Lung (tissue), 12 donors: ENCODE measurements around the gene SLC25A31. TPM values are rescaled to one million over a fixed set of nuclear protein-coding genes. Genes with fewer than 3 reads are reported as not detected.

Experiments used
- ATAC-seq: fragments of 200-7000 bp; cut with Tn5 transposase; one replicate; pipeline ENCODE4 v1.9.1; 2020; ENCODE audit warnings: moderate number of reproducible peaks; ENCODE audit not compliant: insufficient read depth, low FRiP score
- DNase-seq, 3 donors: peaks; one replicate each; pipeline ENCODE4 v3.0.0-alpha.2; 2013 to 2017
- H3K27ac ChIP-seq, 2 donors: one replicate each; pipeline ENCODE4 v1.5.1; 2013; ENCODE audit warnings: mild to moderate bottlenecking in 2 of 2, moderate library complexity in 2 of 2, control low read depth in 1 of 2, inconsistent platforms in 1 of 2, low read depth in 1 of 2, low read length in 1 of 2
- H3K27me3 ChIP-seq, 3 donors: one replicate each; pipeline ENCODE4 v1.5.1; 2013; ENCODE audit warnings: low read length in 2 of 3; ENCODE audit not compliant: control insufficient read depth in 3 of 3, insufficient read depth in 3 of 3
- H3K36me3 ChIP-seq, 4 donors: one replicate each; pipeline ENCODE4 v1.5.1; 2013; ENCODE audit warnings: low read length in 4 of 4, mild to moderate bottlenecking in 1 of 4, moderate library complexity in 1 of 4; ENCODE audit not compliant: control insufficient read depth in 4 of 4, insufficient read depth in 4 of 4
- H3K4me1 ChIP-seq, 5 donors: one replicate each; pipeline ENCODE4 v1.5.1; 2013; ENCODE audit warnings: low read length in 5 of 5, mild to moderate bottlenecking in 2 of 5, moderate library complexity in 1 of 5; ENCODE audit not compliant: control insufficient read depth in 5 of 5, insufficient read depth in 5 of 5
- H3K4me3 ChIP-seq: one replicate; pipeline ENCODE4 v1.5.1; 2013; ENCODE audit warnings: mild to moderate bottlenecking, control low read depth, moderate library complexity
- H3K9ac ChIP-seq, 2 donors: one replicate each; pipeline ENCODE4 v1.5.1; 2013; ENCODE audit warnings: low read length in 2 of 2, control low read depth in 1 of 2; ENCODE audit not compliant: insufficient read depth in 1 of 2
- H3K9me3 ChIP-seq, 4 donors: one replicate each; pipeline ENCODE4 v1.5.1; 2013; ENCODE audit warnings: low read length in 3 of 4, mild to moderate bottlenecking in 1 of 4, moderate library complexity in 1 of 4; ENCODE audit not compliant: control insufficient read depth in 4 of 4, insufficient read depth in 3 of 4
- CTCF ChIP-seq: IDR thresholded peaks from 2 replicates; pipeline ENCODE4 v1.5.1; 2012; ENCODE audit warnings: mild to moderate bottlenecking; ENCODE audit errors: control extremely low read depth, extremely low read depth
- WGBS, 2 donors: extraction: QIAGEN DNeasy Blood & Tissue Kit; methylation state at CpG; one replicate each; pipeline ENCODE4 v1.1.7; 2013; 5-methylcytosine and 5-hydroxymethylcytosine counted together
- polyA plus RNA-seq, 2 donors: library from polyadenylated mRNA; stranded (reverse); fragments of 200-250 nt; gene quantifications; one replicate each; pipeline ENCODE4 v1.2.1, GENCODE V29; 2013
- total RNA-seq, 2 donors: library from RNA; depleted of rRNA in 1 of 2; stranded (reverse); fragments of >200 nt in 1 of 2; gene quantifications; one replicate each; pipeline ENCODE4 v1.2.1, GENCODE V29; 2014 to 2021
- donor health status: control.
- donor health status: control.
- donor health status: Bipolar disorder and iron deficiency.
- donor health status: healthy.
- donor health status: DM: yes; HTN: yes; CAD: no.

The SLC25A31 gene
- total and polyA plus RNA-seq, 4 donors: 0.06 TPM; not detected in 3

GRCh38 chr4:127783026-127783769 is 53.0 kb downstream of the SLC25A31 start:
- no peak for TF ChIP-seq CTCF
- peak; percentile 81 to 89 (median 87) for DNase-seq
- 15% methylated on average over 25 of the region's 25 CpGs for WGBS, 2 donors
- Histone ChIP-seq H3K27ac (peak overlapping the region; percentile 28 to 35), H3K4me3 (peak overlapping the region; percentile 57), H3K27me3 (no peaks in the 10 kb centered on the region), H3K9ac (peak overlapping the region in 1 of 2 donors; percentile 84), H3K4me1 (peaks cover 0 to 12% (median 2%) of the 10 kb centered on the region in 5 donors), H3K36me3 (no peaks in the 10 kb centered on the region), H3K9me3 (no peaks in the 10 kb centered on the region)
- peak; percentile 14 for ATAC-seq

GRCh38 chr4:127783955-127784770 is 54.0 kb downstream of the SLC25A31 start:
- H3K4me1 ChIP-seq: peaks cover 0 to 12% (median 2%) of the 10 kb centered on the region in 5 donors
- WGBS, 2 donors: 84 to 87% methylated on average over 9 of the region's 9 CpGs
- H3K9me3 ChIP-seq: no peaks in the 10 kb centered on the region
- ATAC-seq (no peak), DNase-seq (peak in 1 of 3 donors; percentile 26)
- no peak overlapping the region for H3K9ac ChIP-seq
- no peak overlapping the region for H3K27ac ChIP-seq
- H3K4me3 ChIP-seq: no peak overlapping the region
- H3K27me3 ChIP-seq: no peaks in the 10 kb centered on the region
- TF ChIP-seq CTCF: no peak
- H3K36me3 ChIP-seq: no peaks in the 10 kb centered on the region

DNA sequence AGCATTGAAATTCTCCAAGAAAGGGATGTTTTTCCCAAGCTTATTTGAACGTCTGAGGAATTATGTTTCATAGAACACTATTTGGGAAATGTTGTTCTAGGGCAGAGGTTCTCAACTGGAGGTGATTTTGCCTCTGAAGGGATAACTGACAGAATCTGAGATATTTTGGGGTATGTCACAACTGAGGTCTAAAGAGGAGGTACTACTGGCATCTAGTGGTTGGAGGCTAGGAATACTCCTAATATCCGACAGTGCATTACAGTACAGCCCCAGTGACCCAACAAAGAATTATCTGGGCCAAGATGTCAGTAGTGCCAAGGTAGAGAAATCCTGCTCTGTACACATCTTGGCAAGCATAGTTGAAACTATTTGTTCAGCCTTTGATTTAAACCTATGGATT is 58.3 kb downstream of the SLC25A31 start:
- H3K4me1 ChIP-seq: no peaks in the 10 kb centered on the region
- no peak overlapping the region for H3K27ac ChIP-seq
- ATAC-seq (no peak), DNase-seq (no peak)
- 90 to 92% methylated on average over 2 of the region's 2 CpGs for WGBS, 2 donors
- no peak for TF ChIP-seq CTCF
- no peak overlapping the region for H3K4me3 ChIP-seq
- H3K9me3 ChIP-seq: no peaks in the 10 kb centered on the region
- no peaks in the 10 kb centered on the region for H3K36me3 ChIP-seq
- no peaks in the 10 kb centered on the region for H3K27me3 ChIP-seq
- H3K9ac ChIP-seq: no peak overlapping the region
